WTC11 (cell line): ENCODE results near the gene HTRA2.
A peak's percentile ranks its signal among the peaks of the same experiment; 100 is the strongest.

Experiments
- CTCF ChIP-seq: fragments of 200-600 bp; IDR thresholded peaks from 2 replicates; pipeline ENCODE4 v1.8.0; 2022; ENCODE audit warnings: antibody characterized with exemption
- HMGA2 ChIP-seq: fragments of 250-450 bp; sonication (Bioruptor Pico); IDR thresholded peaks from 2 replicates; pipeline ENCODE4 v1.4.0; 2021; ENCODE audit warnings: mild to moderate bottlenecking, moderate library complexity
- IRF1 ChIP-seq: sonication (generic); formaldehyde crosslinking; IDR thresholded peaks from 2 replicates; pipeline ENCODE4 v1.8.0; 2023; ENCODE audit warnings: missing genetic modification reagents
- PREB ChIP-seq: sonication (generic); formaldehyde crosslinking; IDR thresholded peaks from 2 replicates; pipeline ENCODE4 v1.8.1; 2022; ENCODE audit warnings: mild to moderate bottlenecking, missing genetic modification reagents, moderate library complexity, borderline replicate concordance
- SP1 ChIP-seq: sonication (generic); formaldehyde crosslinking; conservative IDR thresholded peaks from 2 replicates; pipeline ENCODE4 v1.8.1; 2022; ENCODE audit warnings: missing genetic modification reagents
- ZNF317 ChIP-seq: sonication (generic); formaldehyde crosslinking; IDR thresholded peaks from 2 replicates; pipeline ENCODE4 v1.8.1; 2023; ENCODE audit warnings: low read depth, mild to moderate bottlenecking, moderate library complexity, missing genetic modification reagents, borderline replicate concordance
- ZNF512 ChIP-seq: sonication (generic); formaldehyde crosslinking; IDR thresholded peaks from 2 replicates; pipeline ENCODE4 v1.8.1; 2022; ENCODE audit warnings: missing genetic modification reagents, borderline replicate concordance

- peak; percentile 68 for TF ChIP-seq CTCF
- TF ChIP-seq SP1 (CRISPR knock-in tag): peak; percentile 85
- no peak for TF ChIP-seq IRF1 (CRISPR knock-in tag)
- no peak for TF ChIP-seq PREB (CRISPR knock-in tag)
- TF ChIP-seq ZNF317 (CRISPR knock-in tag): no peak
- TF ChIP-seq ZNF512 (CRISPR knock-in tag): no peak
- TF ChIP-seq HMGA2: no peak
Measured at GRCh38 chr2:74482801-74483674, 46.7 kb upstream of the HTRA2 start, which contains the start of the genes CCDC142 and TTC31.
